OCI-LY7 (cell line): ENCODE measurements around the gene RIPPLY2.

Source experiments
- EZH2phosphoT487 ChIP-seq: fragments of 200-600 bp; sonication (generic); IDR thresholded peaks from 2 replicates; pipeline ENCODE4 v1.6.1; 2018; ENCODE audit warnings: low read depth, borderline replicate concordance, mild to moderate bottlenecking, mixed run types, antibody characterized with exemption, low read length, moderate library complexity, mixed read lengths
- TF ChIP-seq, protein P1 (sequence below): fragments of 200-600 bp; sonication (generic); conservative IDR thresholded peaks from 2 replicates; pipeline ENCODE4 v1.5.1; 2014; ENCODE audit warnings: mild to moderate bottlenecking, antibody characterized with exemption, low read length, moderate library complexity, mixed read lengths

DNA sequence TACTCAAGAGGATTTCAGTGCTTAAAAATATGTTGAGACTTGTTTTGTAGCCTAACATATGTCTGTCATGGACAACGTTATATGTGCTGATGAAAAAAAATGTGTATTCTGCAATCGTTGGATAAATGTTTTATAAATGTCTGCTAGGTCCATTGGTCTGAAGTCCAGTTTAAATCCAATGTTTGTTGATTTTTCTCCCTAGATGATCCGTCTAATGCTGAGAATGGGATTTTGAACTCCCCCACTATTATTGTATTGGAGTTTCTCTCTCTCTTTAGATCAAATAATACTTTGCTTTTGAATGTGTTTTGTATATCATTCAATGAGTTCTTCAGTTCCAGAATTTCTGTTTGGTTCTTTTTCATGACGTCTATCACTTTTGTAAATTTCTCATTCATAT lies 51.2 kb downstream of the RIPPLY2 start:
- TF ChIP-seq, protein P1, sequence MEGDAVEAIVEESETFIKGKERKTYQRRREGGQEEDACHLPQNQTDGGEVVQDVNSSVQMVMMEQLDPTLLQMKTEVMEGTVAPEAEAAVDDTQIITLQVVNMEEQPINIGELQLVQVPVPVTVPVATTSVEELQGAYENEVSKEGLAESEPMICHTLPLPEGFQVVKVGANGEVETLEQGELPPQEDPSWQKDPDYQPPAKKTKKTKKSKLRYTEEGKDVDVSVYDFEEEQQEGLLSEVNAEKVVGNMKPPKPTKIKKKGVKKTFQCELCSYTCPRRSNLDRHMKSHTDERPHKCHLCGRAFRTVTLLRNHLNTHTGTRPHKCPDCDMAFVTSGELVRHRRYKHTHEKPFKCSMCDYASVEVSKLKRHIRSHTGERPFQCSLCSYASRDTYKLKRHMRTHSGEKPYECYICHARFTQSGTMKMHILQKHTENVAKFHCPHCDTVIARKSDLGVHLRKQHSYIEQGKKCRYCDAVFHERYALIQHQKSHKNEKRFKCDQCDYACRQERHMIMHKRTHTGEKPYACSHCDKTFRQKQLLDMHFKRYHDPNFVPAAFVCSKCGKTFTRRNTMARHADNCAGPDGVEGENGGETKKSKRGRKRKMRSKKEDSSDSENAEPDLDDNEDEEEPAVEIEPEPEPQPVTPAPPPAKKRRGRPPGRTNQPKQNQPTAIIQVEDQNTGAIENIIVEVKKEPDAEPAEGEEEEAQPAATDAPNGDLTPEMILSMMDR, result no peak
- TF ChIP-seq EZH2phosphoT487, result no peak
